ENCODE data around the gene SLC9A4.

The SLC9A4 gene

GRCh38 chr2:102502576-102502975, 29.6 kb downstream of the SLC9A4 start:
- DNase-seq (ENCODE audit: low read depth, low spot score): no peak

GRCh38 chr2:102504833-102505232, 31.8 kb downstream of the SLC9A4 start:
- DNase-seq (ENCODE audit: low read depth, low spot score): no peak

DNA sequence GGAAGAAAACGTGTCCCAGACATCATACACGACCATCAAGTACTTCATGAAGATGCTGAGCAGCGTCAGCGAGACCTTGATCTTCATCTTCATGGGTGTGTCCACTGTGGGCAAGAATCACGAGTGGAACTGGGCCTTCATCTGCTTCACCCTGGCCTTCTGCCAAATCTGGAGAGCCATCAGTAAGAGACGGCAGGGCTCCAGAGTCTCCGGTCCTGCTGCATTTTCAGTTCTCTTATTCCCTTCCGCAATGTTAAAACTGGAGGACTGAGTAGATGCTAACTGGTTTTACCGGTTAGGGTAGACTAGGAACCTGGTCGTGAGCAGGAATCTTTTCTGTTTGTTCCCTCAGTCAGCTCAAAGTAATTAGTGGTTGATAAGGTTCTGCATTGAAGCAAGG, 32.3 kb downstream of the SLC9A4 start:
- no peak for DNase-seq (ENCODE audit: low read depth, low spot score)

- no peak for DNase-seq (ENCODE audit: low read depth, low spot score)
Observed at GRCh38 chr2:102506743-102507142, 33.7 kb downstream of the SLC9A4 start.

DNA sequence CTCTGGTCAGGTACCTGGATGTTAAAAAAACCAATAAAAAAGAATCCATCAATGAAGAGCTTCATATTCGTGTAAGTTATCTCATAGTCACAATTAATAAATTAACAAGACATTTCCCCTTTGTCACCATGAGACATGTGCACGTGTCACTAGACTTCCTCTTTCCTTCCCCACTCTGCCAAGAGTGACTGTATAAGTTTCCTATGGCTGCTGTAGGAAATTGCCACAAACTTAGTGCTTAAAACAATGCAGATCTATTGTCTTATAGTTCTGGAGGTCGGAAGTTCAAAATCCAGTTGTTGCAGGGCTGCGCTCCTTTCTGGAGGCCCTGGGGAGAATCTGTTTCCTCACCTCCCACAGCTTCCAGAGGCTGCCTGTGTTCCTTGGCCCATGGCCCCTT, 35.8 kb downstream of the SLC9A4 start:
- no peak for DNase-seq (ENCODE audit: low read depth, low spot score)

DNA sequence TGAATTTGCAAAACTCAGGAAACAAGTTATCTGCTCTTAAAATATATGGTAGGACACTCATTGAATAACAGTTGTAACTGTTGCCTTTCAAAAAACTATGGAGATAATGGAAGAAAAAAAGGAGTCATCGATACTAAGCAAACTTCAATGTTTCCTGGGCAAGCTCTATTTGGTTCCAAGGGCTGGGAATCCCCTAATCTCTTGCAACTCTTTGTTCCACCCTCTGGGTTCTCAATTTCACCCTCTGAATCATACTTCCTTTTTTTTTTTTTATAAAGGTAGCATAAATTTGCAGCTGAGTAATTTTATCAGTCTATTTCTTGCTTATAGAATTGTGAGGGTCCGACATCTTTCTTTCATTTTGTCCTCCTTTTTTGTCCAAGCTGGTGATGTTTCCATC, 36.7 kb downstream of the SLC9A4 start:
- DNase-seq (ENCODE audit: low read depth, low spot score): no peak

- DNase-seq (ENCODE audit: low read depth, low spot score): no peak
Observed at GRCh38 chr2:102510791-102511575, 38.0 kb downstream of the SLC9A4 start.

- DNase-seq (ENCODE audit: low read depth, low spot score): no peak
Observed at GRCh38 chr2:102512161-102512560, 39.1 kb downstream of the SLC9A4 start.

DNA sequence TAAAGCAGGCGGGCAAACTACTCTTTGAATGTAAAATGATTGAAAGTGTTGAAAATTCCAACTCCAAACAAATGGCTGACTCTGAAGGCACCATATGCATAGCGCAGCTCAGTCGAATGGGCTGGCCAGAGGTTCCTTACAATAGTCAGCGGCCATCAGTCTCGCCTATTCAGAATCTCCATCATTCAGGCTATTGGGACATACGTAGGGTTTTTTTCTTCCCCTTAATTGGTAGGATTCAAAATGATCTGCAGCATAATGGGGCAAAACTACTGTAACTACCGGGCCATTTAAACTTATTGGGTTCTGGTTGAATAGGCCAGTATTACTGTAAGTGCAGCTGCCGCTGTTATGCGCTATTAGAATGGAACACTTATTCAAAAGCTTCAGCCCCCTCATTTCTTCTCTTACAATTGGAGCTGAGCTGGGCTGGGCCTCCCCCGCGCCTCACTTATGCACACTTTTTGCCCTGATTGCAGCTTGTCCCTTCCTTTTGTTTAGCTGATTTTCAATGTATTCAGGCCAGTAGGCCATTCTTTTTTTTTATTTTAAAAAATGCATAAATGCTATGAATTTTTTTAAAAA, 40.4 kb downstream of the SLC9A4 start:
- DNase-seq (ENCODE audit: low read depth, low spot score): no peak

DNA sequence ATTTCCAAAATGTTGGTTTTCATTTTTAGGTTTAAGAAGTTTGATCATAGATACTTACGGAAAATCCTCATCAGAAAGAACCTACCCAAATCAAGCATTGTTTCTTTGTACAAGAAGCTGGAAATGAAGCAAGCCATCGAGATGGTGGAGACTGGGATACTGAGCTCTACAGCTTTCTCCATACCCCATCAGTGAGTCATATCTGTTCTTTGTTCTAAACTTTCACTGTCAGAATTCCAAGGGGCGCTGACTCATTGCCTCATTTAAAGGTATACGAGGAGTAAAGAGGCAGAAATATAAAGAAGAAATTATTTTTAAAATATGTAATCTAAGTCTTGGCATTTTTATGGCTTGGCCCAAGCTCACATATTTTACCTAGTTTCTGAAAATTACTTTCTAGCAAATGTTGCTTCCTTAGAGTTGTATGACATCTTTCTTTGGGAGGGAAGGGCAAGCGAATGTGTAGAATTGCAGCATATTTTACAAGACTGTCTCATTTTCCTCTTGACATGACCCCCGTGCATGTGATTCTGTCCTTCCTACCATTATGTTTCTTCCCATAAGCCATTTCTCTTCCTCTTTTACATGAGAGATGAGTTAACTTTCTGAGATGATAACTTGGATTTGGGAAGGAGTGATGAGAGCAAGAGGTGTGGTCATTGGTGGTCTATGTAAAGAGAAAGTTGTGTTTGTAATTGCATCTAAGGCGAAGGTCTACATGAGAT, 41.2 kb downstream of the SLC9A4 start:
- DNase-seq (ENCODE audit: low read depth, low spot score): no peak

DNA sequence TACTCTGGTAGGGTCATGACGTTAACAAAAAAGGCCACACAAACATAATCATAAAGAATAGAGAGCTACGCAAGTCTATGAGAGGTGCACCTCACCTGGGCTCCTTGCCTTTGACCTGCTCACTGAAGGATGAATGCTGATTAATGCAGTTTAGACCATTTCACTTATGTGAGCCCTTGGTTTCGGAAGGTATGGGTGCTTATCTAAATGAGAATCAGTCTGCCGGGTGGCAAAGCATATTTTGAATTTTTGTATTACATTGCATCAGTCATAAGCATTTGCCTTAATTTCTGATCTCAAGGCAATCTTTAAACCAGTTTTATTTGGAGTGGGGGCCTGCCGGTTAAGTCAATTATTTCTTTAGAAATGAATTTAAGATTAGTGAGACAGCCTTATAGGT, 42.8 kb downstream of the SLC9A4 start:
- DNase-seq (ENCODE audit: low read depth, low spot score): no peak

GRCh38 chr2:102518170-102518569, 45.1 kb downstream of the SLC9A4 start:
- DNase-seq (ENCODE audit: low read depth, low spot score): no peak

GRCh38 chr2:102520009-102520408, 47.0 kb downstream of the SLC9A4 start:
- no peak for DNase-seq (ENCODE audit: low read depth, low spot score)

DNA sequence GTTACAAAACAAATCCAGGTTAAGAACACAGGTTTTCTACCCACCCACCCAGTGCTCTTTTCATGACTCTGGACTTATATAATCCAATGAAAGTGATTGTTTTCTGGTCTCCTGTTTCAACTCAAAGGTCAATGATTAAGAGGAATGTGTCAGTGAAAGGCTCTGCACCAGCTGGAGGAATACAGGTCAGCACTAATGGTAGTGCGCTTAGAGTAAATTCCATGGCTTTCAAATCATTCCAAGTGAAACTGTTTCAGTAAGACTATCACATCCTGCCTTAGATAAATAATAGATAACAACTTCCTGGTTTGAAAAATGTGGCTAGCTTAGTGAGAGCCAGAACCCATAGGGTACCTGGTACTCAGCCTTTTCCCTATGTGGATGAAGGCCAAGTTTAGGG, 47.8 kb downstream of the SLC9A4 start:
- no peak for DNase-seq (ENCODE audit: low read depth, low spot score)

GRCh38 chr2:102522162-102522561, 49.1 kb downstream of the SLC9A4 start:
- DNase-seq (ENCODE audit: low read depth, low spot score): no peak

- DNase-seq (ENCODE audit: low read depth, low spot score): no peak
Observed at GRCh38 chr2:102522890-102523289, 49.9 kb downstream of the SLC9A4 start.

DNA sequence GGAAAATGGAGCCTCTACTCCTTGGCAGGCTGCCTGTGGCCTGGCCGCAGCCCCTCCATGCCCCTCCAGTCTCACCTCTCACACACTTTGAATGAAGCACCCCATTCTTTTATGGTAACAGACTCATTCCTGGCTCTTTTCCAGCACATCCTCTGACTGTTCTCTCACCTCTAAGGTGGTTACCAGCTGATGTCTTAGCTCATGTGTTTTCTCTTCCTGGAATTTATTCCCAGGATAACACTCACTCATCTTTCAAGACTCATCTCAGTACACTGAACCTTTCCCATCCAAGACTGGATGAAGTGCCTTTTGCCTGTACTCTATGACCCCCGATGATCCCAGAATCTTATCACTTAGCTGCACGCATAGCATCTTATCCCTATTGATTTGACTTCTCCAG, 50.6 kb downstream of the SLC9A4 start:
- DNase-seq (ENCODE audit: low read depth, low spot score): no peak

- DNase-seq (ENCODE audit: low read depth, low spot score): no peak
Observed at GRCh38 chr2:102527086-102527485, 54.1 kb downstream of the SLC9A4 start.

- no peak for DNase-seq (ENCODE audit: low read depth, low spot score)
Observed at GRCh38 chr2:102538491-102538890, 65.5 kb downstream of the SLC9A4 start.

GRCh38 chr2:102540882-102541281, 67.9 kb downstream of the SLC9A4 start:
- DNase-seq (ENCODE audit: low read depth, low spot score): no peak

DNA sequence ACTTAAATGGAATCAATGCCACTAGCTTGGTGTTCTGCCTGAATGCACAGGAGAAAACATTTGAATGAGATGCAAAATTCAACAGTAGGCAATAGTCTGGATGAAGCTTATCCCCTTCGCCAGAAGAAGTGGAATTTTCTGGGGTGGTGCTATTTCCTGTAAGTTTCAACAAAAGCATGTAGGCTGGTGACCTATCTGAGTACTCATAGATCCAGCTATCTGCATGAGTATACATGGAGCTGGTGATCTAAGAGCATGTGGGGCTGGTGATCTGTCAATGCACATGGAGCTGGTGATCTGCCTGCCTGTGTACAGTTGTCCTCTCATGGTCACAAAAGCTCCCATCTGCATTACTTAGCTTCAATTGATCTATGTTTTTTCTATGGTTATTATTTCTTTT, 71.2 kb downstream of the SLC9A4 start:
- DNase-seq (ENCODE audit: low read depth, low spot score): no peak

DNA sequence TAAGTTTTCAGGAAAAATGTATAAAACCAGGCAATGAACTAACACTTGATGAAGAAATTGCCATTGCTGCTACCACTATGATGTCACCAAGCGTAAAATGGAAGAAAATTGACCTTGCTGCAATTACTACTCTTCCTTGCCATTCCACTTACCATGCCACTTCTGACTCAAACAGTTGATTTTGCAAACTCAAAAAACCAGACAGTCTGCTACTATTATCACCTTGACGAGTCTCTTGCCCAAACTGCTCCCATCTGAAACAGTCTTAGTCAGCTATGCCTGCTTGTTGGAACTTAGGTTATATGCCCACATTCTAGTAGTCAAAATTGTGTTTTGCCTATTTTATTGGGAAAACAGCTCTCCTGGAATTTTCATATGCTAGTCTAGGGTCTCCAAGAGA, 74.4 kb downstream of the SLC9A4 start:
- DNase-seq (ENCODE audit: low read depth, low spot score): no peak

GRCh38 chr2:102549027-102549426, 76.0 kb downstream of the SLC9A4 start:
- no peak for DNase-seq (ENCODE audit: low read depth, low spot score)
